ENCODE results near the gene GLRB.
"Not testable (repeated sequence)": the region's sequence is repeated elsewhere in the genome, so short reads cannot be mapped to it uniquely, and the experiment has no call there.

Gene GLRB

GRCh38 chr4:157141976-157142375 is 66.0 kb downstream of the GLRB start:
- no peak for DNase-seq

DNA sequence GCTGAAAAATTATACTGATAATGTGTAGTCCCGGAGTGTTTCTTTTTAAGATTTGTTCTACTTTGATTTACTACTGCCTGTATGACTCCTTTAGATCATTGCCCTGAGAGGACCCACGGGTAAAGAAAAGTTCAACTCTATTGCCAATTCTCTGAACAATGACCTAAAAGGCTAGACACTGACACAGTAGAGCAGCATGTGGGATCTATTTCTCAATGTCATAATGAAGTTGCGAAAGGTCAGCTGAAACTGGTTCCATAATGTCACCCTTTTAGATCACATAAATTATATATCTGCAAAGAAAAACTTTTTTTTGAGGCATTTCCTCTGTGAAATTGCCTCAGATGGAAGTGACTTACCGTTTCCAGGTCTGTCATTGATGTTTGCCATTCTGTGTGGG is 67.4 kb downstream of the GLRB start:
- no peak for DNase-seq

GRCh38 chr4:157151711-157152110 is 75.8 kb downstream of the GLRB start:
- DNase-seq, result no peak

DNA sequence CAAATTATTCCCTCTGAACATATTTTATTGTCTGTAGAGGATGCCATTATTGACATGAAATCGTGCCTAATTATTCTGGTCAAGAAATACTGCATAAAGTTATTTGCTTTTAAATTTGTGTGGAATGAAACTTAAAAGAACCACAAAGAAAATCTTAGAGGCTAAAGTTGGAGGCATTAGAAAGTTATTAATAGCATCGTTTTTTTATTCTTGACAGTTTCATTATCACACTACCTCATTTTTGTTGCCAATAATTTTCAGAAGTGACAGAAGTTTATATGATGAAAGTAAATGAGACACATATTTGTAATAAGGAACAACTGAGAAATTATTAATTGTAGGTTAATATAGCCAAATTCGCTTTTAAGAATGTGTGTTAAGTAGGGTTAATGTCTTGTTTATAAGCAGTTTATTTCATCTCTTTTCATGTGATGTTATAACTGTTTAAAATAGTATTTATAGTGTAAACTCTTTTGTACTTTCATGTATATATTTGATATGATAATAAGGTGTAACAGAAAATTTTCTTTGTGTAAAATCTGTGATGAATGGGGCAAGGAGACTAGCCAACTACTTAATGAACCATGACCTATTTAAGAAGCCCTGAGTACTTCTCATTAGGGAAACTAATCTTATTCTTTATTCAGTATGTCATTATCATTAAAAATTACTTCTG is 90.1 kb downstream of the GLRB start:
- DNase-seq, result no peak

GRCh38 chr4:157170321-157170720 is 94.4 kb downstream of the GLRB start:
- no peak for DNase-seq

DNA sequence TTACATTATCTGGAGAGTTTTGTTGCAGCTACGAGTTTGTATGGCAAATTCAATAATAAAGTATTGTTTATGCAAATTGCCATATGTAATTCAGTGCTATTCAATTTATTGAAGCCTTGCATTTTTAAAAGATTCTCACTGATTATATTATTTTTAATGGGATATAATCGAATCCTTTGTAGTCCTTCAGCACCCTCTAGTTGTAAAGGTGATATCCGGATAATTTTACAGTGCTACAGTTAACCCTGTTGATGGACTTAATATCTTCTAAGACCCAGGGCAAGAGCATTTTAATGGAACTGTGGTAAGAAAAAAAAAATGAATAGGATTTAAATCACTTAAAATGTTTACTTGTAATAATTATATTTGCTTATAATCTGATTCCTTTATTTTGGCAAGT is 96.1 kb downstream of the GLRB start:
- DNase-seq, result no peak

DNA sequence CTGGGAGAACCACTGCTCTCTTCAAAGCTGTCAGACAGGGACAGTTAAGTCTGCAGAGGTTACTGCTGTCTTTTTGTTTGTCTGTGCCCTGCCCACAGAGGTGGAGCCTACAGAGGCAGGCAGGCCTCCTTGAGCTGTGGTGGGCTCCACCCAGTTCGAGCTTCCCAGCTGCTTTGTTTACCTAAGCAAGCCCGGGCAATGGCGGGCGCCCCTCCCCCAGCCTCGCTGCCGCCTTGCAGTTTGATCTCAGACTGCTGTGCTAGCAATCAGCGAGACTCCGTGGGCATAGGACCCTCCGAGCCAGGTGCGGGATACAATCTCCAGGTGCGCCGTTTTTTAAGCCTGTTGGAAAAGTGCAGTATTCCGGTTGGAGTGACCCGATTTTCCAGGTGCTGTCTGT is 104.3 kb downstream of the GLRB start:
- DNase-seq, result not testable (repeated sequence)

- no peak for DNase-seq
These were observed 108.3 kb downstream of the GLRB start for GRCh38 chr4:157184300-157184699.

DNA sequence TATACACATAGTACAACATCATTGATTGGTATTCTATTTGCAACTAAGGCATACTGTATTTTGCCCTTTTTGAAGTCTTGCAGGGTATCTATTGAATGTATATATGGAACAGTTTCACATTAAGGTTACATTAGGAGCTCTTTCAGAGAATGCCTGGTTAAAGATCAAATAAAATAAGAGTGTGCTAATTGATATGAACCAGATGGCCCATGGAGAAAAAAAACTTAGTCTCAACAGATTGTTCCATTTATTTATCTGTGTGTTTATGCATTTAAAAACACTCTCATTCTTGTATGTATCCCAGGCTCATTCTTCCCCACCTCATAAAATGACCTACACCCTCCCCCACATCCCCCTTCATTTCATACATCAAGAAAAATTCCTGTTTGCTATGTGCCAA is 109.4 kb downstream of the GLRB start:
- DNase-seq, result no peak

DNA sequence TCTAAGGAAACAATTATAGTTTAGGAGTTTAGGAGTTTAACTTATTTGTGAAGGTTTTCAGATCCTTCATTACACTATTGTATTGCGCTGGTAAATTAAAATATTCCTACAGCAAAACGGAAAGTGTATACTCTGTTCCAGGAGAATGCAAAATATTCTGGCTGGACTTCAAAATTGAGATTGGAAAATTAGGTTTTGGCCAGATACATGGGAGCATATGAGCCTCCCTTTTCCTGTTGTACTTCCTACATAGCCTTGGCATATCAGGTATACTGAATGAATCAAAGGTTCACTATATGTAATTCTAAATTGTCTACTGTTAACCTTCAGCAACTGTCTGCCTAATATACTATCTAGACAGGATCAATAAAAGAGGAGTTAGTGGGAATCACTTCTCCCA is 119.4 kb downstream of the GLRB start:
- no peak for DNase-seq

- no peak for DNase-seq
These were observed 120.1 kb downstream of the GLRB start for GRCh38 chr4:157196046-157196445.

- DNase-seq, result no peak
These were observed 128.8 kb downstream of the GLRB start for GRCh38 chr4:157204634-157205244.

DNA sequence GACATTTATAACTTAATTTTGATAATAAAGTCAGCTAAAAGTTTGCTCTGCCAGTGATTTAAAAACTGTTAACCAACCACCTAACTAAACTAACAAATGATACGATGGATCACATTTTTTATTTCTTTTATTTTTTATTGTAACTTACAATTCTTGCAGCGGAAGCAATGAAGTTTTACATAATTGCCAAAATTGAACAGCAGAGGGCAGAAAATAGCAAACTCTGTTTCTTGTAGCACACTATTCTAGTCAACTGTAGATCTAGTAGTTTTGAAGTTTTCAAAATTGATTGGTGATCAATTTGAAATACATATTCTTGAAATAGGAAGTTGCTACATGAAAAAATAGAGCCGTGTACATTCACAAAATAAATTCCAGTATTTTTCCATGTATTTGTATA is 141.8 kb downstream of the GLRB start:
- no peak for DNase-seq

GRCh38 chr4:157219711-157220370 is 143.9 kb downstream of the GLRB start:
- DNase-seq, result no peak

- no peak for DNase-seq
These were observed 144.5 kb downstream of the GLRB start, which contains the start of gene GRIA2 for GRCh38 chr4:157220371-157220881. Gene GRIA2, plus strand, starts transcription at chr4:157220728. Its CDS starts 315 bp downstream, at chr4:157221043.

GRCh38 chr4:157221426-157221894 is 145.5 kb downstream of the GLRB start:
- no peak for DNase-seq
